ENCODE results near the gene TNS3.

TNS3 gene

GRCh38 chr7:47326808-47327207, 255.1 kb downstream of the TNS3 start:
- in situ Hi-C loops (cut with MboI; ENCODE audit: low pct_unique_long_range_greater_than_20kb, low sequenced_read_pairs, unreplicated experiment) = no loop called here
- no peak for TF ChIP-seq CTCF (IDR thresholded peaks at IDR 0.05; ENCODE audit: extremely low read depth, insufficient read depth, missing control alignments)
- no peak for DNase-seq (ENCODE audit: low spot score)

- no peak for TF ChIP-seq CTCF (IDR thresholded peaks at IDR 0.05; ENCODE audit: extremely low read depth, insufficient read depth, missing control alignments)
- in situ Hi-C loops (cut with MboI; ENCODE audit: low pct_unique_long_range_greater_than_20kb, low sequenced_read_pairs, unreplicated experiment) = no loop called here
- DNase-seq (ENCODE audit: low spot score) = no peak
Measured at GRCh38 chr7:47326220-47326619, 255.7 kb downstream of the TNS3 start.

- TF ChIP-seq CTCF (IDR thresholded peaks at IDR 0.05; ENCODE audit: extremely low read depth, insufficient read depth, missing control alignments) = no peak
- in situ Hi-C loops (cut with MboI; ENCODE audit: low pct_unique_long_range_greater_than_20kb, low sequenced_read_pairs, unreplicated experiment) = no loop called here
- no peak for DNase-seq (ENCODE audit: low spot score)
Measured at GRCh38 chr7:47325337-47325736, 256.6 kb downstream of the TNS3 start.

- in situ Hi-C loops (cut with MboI; ENCODE audit: low pct_unique_long_range_greater_than_20kb, low sequenced_read_pairs, unreplicated experiment) = no loop called here
- TF ChIP-seq CTCF (IDR thresholded peaks at IDR 0.05; ENCODE audit: extremely low read depth, insufficient read depth, missing control alignments) = no peak
- no peak for DNase-seq (ENCODE audit: low spot score)
Measured at GRCh38 chr7:47323904-47324303, 258.0 kb downstream of the TNS3 start.

- no peak for TF ChIP-seq CTCF (IDR thresholded peaks at IDR 0.05; ENCODE audit: extremely low read depth, insufficient read depth, missing control alignments)
- in situ Hi-C loops (cut with MboI; ENCODE audit: low pct_unique_long_range_greater_than_20kb, low sequenced_read_pairs, unreplicated experiment) = no loop called here
- no peak for DNase-seq (ENCODE audit: low spot score)
Measured at GRCh38 chr7:47322731-47323130, 259.2 kb downstream of the TNS3 start.

GRCh38 chr7:47320296-47320695, 261.6 kb downstream of the TNS3 start:
- DNase-seq (ENCODE audit: low spot score) = no peak
- no peak for TF ChIP-seq CTCF (IDR thresholded peaks at IDR 0.05; ENCODE audit: extremely low read depth, insufficient read depth, missing control alignments)
- in situ Hi-C loops (cut with MboI; ENCODE audit: low pct_unique_long_range_greater_than_20kb, low sequenced_read_pairs, unreplicated experiment) = no loop called here
